Psoas muscle (tissue), 8 donors: ENCODE data around the gene UBE2C. TPM values are rescaled to one million over a fixed set of nuclear protein-coding genes. Genes with fewer than 3 reads are reported as not detected.
"Not testable (repeated sequence)": the region's sequence is repeated elsewhere in the genome, so short reads cannot be mapped to it uniquely, and the experiment has no call there.

ENCODE experiments used
- ATAC-seq, 4 donors: fragments of 200-7000 bp; cut with Tn5 transposase; one replicate each; pipeline ENCODE4 v1.9.1; 2020; ENCODE audit warnings: moderate library complexity in 3 of 4, mild to moderate bottlenecking in 2 of 4
- DNase-seq, 2 donors: peaks; one replicate each; pipeline ENCODE4 v3.0.0-alpha.2; 2020
- H3K27ac ChIP-seq: fragments of 200-600 bp; one replicate; pipeline ENCODE4 v1.8.0; 2022
- H3K27me3 ChIP-seq, 3 donors: fragments of 200-600 bp in 1 of 3; one replicate each; pipeline versions ENCODE4 v1.6.1 to v1.8.0; 2013 to 2022; ENCODE audit warnings: low read length in 2 of 3, mild to moderate bottlenecking in 2 of 3, moderate library complexity in 1 of 3; ENCODE audit not compliant: insufficient read depth in 3 of 3
- H3K36me3 ChIP-seq, 2 donors: fragments of 200-600 bp in 1 of 2; one replicate each; pipeline versions ENCODE4 v1.6.1 to v1.8.0; 2013 to 2022; ENCODE audit warnings: low read depth in 1 of 2, mild to moderate bottlenecking in 1 of 2, moderate library complexity in 1 of 2; ENCODE audit not compliant: insufficient read depth in 1 of 2
- H3K4me1 ChIP-seq: fragments of 200-600 bp; one replicate; pipeline ENCODE4 v1.8.0; 2022
- H3K4me3 ChIP-seq: fragments of 200-600 bp; one replicate; pipeline ENCODE4 v1.8.0; 2022; ENCODE audit warnings: mild to moderate bottlenecking
- H3K9me3 ChIP-seq: fragments of 200-600 bp; one replicate; pipeline ENCODE4 v1.8.0; 2022
- WGBS, 3 donors: extraction: QIAGEN DNeasy Blood & Tissue Kit; methylation state at CpG; one replicate each; pipeline versions ENCODE4 v1.1.6 to v1.1.7; 2013; 5-methylcytosine and 5-hydroxymethylcytosine counted together
- intact Hi-C, 2 donors: fragments of 100-400 bp; cut with DNase I; formaldehyde crosslinking; loops; one replicate each; pipeline versions ENCODE4 v1.11.0 to v1.14.2; 2022
- long read RNA-seq, 2 donors: library from polyadenylated mRNA; unstranded; transcript quantifications; one replicate each; pipeline ENCODE4 v2.0.0, GENCODE V29; 2021
- polyA plus RNA-seq, 3 donors: library from polyadenylated mRNA; stranded (reverse); fragments of 200-250 nt; gene quantifications; one replicate each; pipeline ENCODE4 v1.2.3, GENCODE V29; 2013
- total RNA-seq, 4 donors: library from RNA; stranded (reverse); fragmentation: NEBNext Ultra II Directional in 2 of 4; extraction: Animal tissue kit (Norgen Biotek cat#: 25700) in 2 of 4; gene quantifications; one replicate each; pipeline versions ENCODE4 v1.2.1 to v1.2.4, GENCODE V29; 2021 to 2023
- TF ChIP-seq, protein P1 (sequence below): fragments of 200-600 bp; IDR thresholded peaks from one replicate; pipeline ENCODE4 v1.8.0; 2022; ENCODE audit warnings: antibody characterized with exemption
- donor health status: healthy with polysubstance abuse.
- donor health status: DM: no; HTN: no; CAD: no; lungs with moderate emphysema.
- donor health status: Bipolar disorder and iron deficiency.
- donor health status: healthy.
- donor health status: DM: yes; HTN: yes; CAD: no.
- donor health status: DM: no; HTN: no; CAD: no.
- donor health status: DM: no; HTN: no; CAD: no.
- donor health status: DM: yes; HTN: yes; CAD: no.

UBE2C gene
- total RNA-seq: under 1 TPM; 0.32 to 0.42 (median 0.38) TPM
- under 1 TPM in 2 of 3 donors, not detected in 1; 0.35 to 0.40 TPM for polyA plus RNA-seq
- long read RNA-seq, donor 1: 0 reads
- long read RNA-seq, donor 2: 0 reads

DNA sequence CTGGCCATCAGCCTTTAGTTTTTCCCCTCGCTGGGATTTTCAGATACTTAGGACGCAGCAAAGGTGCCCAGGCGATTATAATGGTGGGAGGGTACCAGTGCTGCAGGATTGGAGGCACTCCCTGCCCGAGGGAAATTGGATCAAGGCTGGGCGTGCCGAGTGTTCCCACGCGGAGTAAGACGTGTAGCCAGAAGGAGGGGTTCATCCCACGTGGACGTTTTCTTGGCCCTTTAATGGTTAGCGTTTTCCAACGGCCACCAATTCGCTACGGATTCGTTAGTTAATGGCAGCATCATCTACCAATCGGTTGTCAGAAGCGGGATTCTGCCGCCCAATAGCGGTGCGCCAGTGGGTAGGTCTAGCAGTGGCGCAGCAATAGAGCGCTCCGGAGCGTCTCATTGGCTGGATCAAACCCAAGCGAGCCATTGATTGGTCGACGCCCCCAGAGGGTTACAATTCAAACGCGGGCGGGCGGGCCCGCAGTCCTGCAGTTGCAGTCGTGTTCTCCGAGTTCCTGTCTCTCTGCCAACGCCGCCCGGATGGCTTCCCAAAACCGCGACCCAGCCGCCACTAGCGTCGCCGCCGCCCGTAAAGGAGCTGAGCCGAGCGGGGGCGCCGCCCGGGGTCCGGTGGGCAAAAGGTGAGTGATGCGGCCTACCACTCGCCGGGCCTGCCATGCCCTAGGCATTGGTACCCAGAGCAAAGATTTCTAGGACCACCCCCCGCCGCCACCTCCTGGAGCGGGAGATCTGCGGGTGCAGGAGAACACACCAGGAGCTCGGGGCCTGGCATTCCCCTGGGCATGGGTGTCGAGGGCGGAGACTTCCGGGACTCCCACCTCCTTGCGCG is at the start of gene UBE2C:
Gene UBE2C, plus strand, starts transcription at position 488 of the 849 bp plus-strand sequence. Its CDS starts 52 bp downstream, at position 540.
- no peaks in the 10 kb centered on the region for H3K9me3 ChIP-seq
- H3K4me3 ChIP-seq: peak within 1 kb of the TSS; percentile 61
- TF ChIP-seq, protein P1, sequence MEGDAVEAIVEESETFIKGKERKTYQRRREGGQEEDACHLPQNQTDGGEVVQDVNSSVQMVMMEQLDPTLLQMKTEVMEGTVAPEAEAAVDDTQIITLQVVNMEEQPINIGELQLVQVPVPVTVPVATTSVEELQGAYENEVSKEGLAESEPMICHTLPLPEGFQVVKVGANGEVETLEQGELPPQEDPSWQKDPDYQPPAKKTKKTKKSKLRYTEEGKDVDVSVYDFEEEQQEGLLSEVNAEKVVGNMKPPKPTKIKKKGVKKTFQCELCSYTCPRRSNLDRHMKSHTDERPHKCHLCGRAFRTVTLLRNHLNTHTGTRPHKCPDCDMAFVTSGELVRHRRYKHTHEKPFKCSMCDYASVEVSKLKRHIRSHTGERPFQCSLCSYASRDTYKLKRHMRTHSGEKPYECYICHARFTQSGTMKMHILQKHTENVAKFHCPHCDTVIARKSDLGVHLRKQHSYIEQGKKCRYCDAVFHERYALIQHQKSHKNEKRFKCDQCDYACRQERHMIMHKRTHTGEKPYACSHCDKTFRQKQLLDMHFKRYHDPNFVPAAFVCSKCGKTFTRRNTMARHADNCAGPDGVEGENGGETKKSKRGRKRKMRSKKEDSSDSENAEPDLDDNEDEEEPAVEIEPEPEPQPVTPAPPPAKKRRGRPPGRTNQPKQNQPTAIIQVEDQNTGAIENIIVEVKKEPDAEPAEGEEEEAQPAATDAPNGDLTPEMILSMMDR: no peak
- H3K27ac ChIP-seq: peak within 1 kb of the TSS; percentile 59
- H3K36me3 ChIP-seq: peaks cover 10 to 45% of the 10 kb centered on the region in 2 donors
- no peaks in the 10 kb centered on the region for H3K27me3 ChIP-seq
- WGBS, 3 donors: 1% methylated on average over 65 of the region's 65 CpGs
- peaks cover 15% of the 10 kb centered on the region for H3K4me1 ChIP-seq
- DNase-seq (peak; percentile 96 to 98), ATAC-seq (peak; percentile 85 to 98 (median 96))
- intact Hi-C loops: no loop called here

DNA sequence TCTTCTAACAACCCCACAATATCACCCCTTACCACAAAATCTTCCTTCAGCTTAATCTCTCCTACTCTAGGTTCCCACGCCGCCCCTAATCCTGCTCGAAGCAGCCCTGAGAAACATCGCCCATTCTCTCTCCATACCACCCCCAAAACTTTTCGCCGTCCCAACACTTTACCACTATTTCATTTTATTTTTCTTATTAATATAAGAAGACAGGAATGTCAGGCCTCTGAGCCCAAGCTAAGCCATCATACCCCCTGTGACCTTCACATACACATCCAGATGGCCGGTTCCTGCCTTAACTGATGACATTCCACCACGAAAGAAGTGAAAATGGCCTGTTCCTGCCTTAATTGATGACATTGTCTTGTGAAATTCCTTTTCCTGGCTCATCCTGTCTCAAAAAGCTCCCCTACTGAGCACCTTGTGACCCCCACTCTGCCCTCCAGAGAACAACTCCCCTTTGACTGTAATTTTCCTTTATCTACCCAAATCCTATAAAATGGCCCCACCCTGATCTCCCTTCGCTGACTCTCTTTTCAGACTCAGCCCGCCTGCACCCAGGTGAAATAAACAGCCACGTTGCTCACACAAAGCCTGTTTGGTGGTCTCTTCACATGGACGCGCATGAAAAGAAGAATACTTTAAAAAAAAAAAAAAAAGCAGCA is 47.7 kb upstream of the UBE2C start:
- ATAC-seq, H3K27me3 ChIP-seq, H3K36me3 ChIP-seq, DNase-seq, H3K9me3 ChIP-seq, H3K4me1 ChIP-seq, intact Hi-C loops, H3K4me3 ChIP-seq, H3K27ac ChIP-seq: not testable (repeated sequence)
- WGBS, 3 donors: 76 to 79% (median 79%) methylated on average over 13 of the region's 13 CpGs

DNA sequence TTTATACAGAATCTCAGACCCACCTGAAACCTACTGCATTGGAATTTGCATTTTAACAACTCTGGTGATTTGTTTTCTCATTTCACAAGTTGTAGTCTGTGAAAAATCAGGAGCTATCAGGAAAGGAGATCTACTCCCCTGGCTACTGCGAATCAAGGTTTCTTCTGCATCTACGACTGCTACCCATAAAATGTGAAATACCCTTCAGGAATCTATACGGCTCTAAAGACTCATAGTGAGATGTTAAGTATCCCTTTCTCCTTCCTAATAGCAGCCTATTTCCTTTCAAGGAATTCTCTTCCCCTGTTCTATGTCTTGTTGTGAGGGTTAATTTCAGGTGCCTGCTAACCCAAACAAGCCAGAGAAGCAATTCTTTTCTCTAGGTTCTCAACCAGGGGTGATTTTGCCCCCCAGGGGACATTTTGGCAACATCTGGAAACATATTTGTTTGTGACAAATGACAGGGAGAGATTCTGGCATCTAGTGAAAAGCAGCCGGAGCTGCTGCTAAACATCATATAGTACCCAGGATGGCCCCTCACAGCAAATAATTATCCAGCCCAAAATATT is 47.1 kb upstream of the UBE2C start:
- WGBS, 3 donors: 51 to 53% (median 52%) methylated on average over 4 of the region's 4 CpGs
- intact Hi-C loops: no loop called here
- DNase-seq (no peak), ATAC-seq (no peak)
- no peak overlapping the region for H3K4me3 ChIP-seq
- H3K27me3 ChIP-seq: no peaks in the 10 kb centered on the region
- H3K4me1 ChIP-seq: no peaks in the 10 kb centered on the region
- H3K9me3 ChIP-seq: no peaks in the 10 kb centered on the region
- H3K27ac ChIP-seq: no peak overlapping the region
- TF ChIP-seq, protein P1: no peak
- H3K36me3 ChIP-seq: no peaks in the 10 kb centered on the region

DNA sequence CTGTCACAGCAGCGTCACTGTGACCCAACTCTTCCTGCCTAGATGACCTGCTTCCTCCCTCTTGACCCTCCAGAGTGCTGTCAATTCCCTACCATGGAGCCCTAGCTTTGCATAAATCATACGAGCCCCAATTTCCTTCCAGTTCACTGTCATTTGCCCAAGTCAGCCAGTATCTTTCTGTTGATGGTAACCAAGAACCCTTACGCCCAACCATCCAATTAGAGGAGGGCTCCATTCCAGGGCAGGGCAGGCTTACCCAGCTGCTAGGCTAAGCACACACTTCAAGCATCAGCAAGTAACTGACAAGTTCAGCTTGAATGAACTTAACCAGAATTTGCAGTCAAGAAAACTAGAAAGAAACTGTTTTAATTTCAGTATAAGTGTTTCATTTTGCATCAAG is 46.5 kb upstream of the UBE2C start:
- no peaks in the 10 kb centered on the region for H3K9me3 ChIP-seq
- no peak overlapping the region for H3K4me3 ChIP-seq
- no peak overlapping the region for H3K27ac ChIP-seq
- DNase-seq (no peak), ATAC-seq (no peak)
- WGBS, 3 donors: 47 to 68% (median 63%) methylated on average over 3 of the region's 3 CpGs
- no peaks in the 10 kb centered on the region for H3K27me3 ChIP-seq
- intact Hi-C loops: no loop called here
- H3K4me1 ChIP-seq: no peaks in the 10 kb centered on the region
- no peaks in the 10 kb centered on the region for H3K36me3 ChIP-seq
- TF ChIP-seq, protein P1: no peak

DNA sequence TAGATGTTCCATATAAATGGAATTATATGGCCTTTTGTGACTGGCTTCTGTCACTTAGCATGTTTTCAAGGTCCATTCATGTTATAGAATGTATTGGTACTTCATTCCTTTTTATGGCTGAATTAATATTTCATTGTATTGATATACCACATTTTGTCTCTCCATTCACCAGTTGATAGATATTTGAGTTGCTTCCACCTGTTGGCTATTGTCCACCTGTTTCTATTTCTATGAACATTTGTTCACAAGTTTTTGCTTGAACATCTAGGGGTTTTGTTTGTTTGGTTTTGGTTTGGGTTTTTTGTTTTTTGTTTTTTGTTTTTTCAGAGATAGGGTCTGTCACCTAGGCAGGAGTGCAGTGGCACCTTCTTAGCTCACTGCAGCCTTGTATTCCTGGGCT is 44.0 kb upstream of the UBE2C start:
- Histone ChIP-seq H3K4me3 (no peak overlapping the region), H3K27ac (no peak overlapping the region), H3K9me3 (no peaks in the 10 kb centered on the region), H3K4me1 (no peaks in the 10 kb centered on the region), H3K36me3 (no peaks in the 10 kb centered on the region), H3K27me3 (no peaks in the 10 kb centered on the region)
- DNase-seq (no peak), ATAC-seq (no peak)
- TF ChIP-seq, protein P1: no peak
- intact Hi-C loops: no loop called here
